NCI-H82 treated with DMSO at 0.1 percent for 48 hours (cell line): ENCODE results near the gene SORL1.
A peak's percentile ranks its signal among the peaks of the same experiment; 100 is the strongest.
"Not testable (repeated sequence)": the region's sequence is repeated elsewhere in the genome, so short reads cannot be mapped to it uniquely, and the experiment has no call there.

Experiments
- DNase-seq: peaks from one replicate; lab custom pipeline; 2025; ENCODE audit not compliant: unreplicated experiment; lab: John Stamatoyannopoulos, UW

Gene SORL1

DNA sequence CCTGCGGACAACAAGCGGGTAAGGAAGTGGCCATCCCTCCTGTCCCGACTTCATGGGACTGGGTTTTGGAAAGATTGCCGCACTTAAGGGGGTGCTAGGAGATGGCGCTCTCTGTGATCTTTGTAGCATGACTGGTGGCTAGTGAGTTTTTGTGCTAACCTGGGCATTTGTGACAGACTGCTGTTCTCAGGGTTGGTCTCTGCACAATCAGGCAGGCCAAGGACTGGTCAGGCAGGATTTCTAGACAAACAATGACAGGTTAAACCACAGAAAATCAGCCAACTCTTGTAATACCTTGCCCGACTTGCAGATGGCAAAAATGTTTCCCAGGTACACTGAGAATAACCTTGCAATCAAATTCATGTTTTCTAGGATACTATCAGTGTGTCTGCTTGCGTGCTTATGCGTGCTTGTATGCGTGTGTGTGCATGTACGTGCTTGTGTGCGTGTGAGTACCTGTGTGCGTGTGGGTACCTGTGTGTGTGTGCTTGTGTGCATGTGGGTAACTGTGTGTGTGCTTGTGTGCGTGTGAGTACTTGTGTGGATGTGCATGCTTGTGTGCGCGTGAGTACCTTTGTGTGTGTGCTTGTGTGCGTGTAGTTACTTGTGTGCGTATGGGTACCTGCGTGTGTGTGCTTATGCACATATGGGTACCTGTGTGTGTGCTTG lies 26.2 kb downstream of the SORL1 start:
- no peak for DNase-seq

DNA sequence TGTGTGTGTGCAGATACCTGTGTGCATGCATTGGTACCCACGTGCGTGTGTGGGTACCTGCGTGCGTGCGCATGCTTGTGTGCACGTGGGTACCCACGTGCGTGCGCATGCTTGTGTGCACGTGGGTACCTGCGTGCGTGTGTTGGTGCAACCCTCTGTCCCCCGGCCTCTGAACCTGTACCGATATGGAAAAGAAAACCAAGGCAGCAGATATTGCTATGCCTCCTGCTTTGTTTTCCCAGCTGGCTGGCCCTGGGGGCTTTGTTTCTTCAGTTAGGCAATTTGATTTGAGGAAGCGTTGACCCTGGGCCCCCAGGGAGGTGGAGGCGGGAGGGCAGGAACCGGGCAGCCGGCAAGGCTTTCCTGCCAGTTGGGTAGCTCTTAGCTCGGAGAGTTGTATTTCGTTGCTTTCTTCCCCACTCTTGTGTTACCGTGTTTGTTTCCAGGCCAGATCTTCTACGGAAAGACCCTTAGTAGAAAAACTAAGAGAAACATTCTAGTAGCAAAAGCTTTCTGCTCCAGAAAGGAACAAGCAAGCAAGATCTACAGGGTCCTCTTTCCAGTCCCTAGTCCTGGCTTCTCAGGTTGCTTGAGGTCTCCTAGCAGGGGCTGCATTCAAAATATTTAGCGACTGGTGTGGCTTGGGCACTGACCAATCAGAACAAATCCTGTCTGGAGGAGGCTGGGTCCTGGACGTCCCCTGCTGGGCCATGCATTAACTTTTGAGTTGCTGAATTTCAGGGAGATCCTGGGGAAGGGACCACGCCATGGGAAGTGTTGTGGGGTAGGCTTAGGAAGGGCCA lies 27.0 kb downstream of the SORL1 start:
- no peak for DNase-seq

- DNase-seq: no peak
These were observed 27.7 kb downstream of the SORL1 start for GRCh38 chr11:121479698-121480238.

- not testable (repeated sequence) for DNase-seq
These were observed 29.5 kb downstream of the SORL1 start for GRCh38 chr11:121481484-121482230.

DNA sequence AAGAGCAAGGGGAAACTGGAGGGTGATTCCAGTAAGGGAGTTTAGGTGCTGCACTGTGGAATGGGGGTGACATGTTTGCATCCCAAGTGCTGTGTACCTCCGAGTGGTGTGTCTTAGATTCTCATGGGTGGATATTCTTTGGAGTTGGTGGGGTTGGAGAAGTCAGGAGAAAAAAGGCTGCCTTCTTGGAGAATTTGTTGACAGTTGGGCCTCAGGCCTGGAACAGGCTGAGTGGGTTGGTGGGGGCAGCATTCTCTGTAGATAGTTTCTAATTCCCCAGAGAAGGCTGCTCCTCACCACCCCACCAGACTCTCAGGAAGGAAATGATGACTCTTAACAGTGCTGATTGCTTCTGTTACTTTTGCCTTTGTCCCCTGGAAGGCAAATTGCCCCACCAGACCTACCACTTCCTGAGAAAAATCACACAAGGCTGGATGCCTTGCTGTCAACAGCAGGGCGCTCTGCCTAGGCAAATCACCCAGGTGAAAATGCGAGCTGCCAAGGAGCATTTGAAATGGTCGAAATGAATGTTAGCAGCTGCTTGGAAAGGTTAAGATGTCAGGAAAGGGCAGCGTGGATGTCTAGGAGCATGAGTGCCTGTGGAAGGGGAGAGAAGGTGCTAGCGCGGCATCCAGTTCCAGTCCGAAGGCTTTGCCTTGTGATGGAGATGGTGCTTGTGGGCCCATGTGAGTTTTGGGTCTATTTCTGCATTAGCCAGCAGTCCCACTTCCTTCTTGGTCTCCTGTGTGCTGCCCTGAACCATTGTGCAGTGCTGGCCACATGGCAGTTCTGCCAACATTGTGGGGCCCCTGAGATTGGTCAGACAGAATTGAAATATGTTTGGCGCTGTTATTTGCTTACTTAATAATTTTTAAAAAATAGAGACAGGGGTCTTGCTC lies 30.4 kb downstream of the SORL1 start:
- DNase-seq: no peak

- no peak for DNase-seq
These were observed 31.8 kb downstream of the SORL1 start for GRCh38 chr11:121483805-121484480.

GRCh38 chr11:121485216-121485615 lies 33.1 kb downstream of the SORL1 start:
- DNase-seq: no peak

- DNase-seq: no peak
These were observed 33.9 kb downstream of the SORL1 start for GRCh38 chr11:121486054-121486453.

- no peak for DNase-seq
These were observed 35.1 kb downstream of the SORL1 start for GRCh38 chr11:121487191-121487590.

GRCh38 chr11:121488170-121488569 lies 36.1 kb downstream of the SORL1 start:
- DNase-seq: no peak

DNA sequence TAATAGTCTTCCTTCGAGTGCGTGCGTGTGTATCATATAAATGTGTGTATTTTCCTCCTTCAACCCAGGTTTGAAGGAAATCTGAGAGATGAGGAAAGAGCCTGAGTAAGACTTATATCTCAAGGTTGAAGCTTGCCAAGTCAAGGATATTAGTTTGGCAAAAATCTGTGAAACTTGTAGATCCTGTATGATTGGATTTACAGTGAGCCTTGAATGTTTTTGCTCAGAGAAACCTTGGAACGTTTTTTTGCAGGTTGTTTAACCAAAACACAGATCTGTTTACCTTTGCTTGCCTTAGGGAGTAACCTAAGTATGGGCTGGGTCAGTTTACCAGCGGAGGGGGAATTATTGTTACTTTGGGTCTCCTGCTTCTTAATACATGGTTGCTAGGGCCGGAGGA lies 36.5 kb downstream of the SORL1 start:
- DNase-seq: no peak

DNA sequence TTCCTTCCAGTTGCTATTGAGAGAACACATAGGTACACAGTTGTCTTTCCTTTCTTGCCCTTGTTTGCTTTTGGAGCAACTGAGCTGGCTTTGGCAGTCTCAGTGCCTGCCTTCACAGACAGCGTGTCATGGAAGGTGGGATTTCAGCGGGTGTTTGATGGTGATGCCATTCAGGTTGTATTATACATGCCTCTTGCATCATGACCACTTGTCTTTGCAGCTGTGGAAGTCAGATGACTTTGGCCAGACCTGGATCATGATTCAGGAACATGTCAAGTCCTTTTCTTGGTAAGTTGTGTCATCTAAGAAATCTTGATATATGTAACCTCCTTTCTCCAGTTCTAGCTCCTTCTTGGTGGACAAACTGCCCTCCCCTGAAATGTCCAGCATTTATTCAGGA lies 37.7 kb downstream of the SORL1 start:
- DNase-seq: no peak

- no peak for DNase-seq
These were observed 42.4 kb downstream of the SORL1 start for GRCh38 chr11:121494355-121495099.

DNA sequence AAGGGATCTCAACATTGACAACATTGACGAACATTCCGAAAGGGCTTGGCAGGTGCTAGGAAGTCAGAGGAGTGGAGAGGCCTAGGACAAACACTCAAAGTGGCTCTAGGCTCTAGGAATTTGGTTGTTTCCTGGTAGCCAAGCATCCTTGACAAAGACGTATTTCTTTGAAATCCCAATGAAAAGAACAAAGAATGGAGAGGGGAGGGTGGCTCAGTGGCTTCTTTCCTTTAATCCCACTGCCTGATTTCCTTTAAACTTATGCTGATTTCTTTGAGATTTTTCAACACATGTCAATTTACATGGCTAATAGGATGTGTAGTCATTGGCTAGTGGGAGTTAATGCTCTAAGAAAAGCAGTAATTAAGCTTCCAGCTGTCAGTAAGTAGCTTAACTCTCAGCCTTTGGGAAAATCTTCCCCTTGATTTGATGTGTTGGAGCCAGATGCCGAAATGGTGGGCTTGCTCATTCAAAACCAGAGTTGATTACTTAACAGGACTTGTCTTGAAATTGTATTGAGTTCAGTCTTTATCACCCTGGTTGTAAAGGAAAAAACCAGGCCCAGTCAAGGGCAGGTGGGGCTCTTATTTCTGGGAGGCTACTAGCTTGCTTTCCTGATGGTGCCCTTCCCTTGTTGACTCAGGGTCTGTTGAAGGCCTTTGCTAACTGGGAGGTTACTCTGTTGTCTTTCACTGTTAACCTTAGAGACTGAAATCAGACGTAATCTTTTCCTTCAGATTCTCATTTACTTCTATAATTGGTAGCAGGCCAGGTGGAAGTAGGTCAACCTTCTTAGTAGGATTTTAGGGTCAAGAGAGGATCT lies 45.3 kb downstream of the SORL1 start:
- DNase-seq: peak; percentile 85

DNA sequence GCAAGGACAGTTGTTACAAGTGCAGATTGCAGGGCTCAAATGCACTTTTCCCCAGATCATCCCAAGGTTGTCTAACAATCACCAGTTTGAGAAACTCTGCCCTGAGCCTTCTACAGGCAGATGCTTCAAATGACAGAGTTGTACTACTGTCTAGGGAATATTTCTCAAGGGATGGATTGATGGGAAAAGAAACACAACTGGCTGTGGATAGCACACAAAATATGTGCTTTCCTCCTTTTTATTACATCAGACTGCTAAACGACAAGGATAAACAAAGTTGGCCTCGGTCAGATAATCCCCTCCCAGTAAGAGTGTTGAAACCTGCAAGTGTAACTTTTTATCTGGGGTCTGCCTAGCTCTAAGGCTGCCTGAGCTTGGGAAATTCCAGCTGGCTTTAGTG lies 47.3 kb downstream of the SORL1 start:
- DNase-seq: no peak

DNA sequence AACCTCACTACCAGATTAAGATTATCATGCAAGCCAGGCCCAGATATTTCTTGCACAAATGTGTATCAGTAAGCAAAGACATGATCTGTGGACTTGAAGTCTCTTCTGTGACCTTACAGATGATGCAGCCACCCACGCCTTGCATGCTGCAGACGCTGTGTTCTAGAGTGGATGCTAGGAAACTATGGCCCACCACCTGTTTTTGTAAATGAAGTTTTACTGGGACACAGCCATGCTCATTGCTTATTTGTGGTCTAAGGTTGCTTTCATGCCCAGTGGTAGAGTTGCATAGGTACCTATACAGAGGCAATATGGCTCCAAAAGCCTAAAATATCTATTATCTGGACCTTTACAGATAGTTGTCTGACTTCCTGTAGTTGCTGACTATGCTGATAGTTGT lies 48.2 kb downstream of the SORL1 start:
- DNase-seq: no peak

GRCh38 chr11:121500717-121501116 lies 48.6 kb downstream of the SORL1 start:
- no peak for DNase-seq

GRCh38 chr11:121503051-121503450 lies 50.9 kb downstream of the SORL1 start:
- no peak for DNase-seq
